ENCODE results near the gene MYO1E.

GRCh38 chr15:59249816-59250215 is 122.9 kb downstream of the MYO1E start:
- TF ChIP-seq E2F5 (CRISPR knock-in tag; IDR thresholded peaks at IDR 0.05) (no peak), NR2C2 (CRISPR knock-in tag; IDR thresholded peaks at IDR 0.05) (no peak), CTCF (IDR thresholded peaks at IDR 0.05) (no peak), NFYB (CRISPR knock-in tag; conservative IDR thresholded peaks at IDR 0.05; ENCODE audit: low read depth) (no peak)
